ENCODE results near the gene KLF9.

The KLF9 gene

DNA sequence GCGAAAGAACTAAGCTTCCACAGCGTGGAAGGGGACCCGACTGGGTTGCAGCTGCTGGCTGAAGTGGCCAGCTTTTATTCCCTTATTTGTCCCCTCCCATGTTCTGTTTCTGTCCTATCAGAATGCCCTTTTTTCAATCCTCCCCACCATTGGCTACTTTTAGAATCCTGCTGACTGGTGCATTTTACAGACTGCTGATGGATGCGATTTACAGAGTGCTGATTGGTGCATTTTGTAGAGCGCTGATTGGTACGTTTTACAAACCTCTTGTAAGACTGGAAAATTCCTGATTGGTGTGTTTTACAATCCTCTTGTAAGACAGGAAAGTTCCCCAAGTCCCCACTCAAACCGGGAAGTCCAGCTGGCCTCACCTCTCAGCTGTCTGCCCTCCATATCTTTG is 50.7 kb downstream of the KLF9 start:
- DNase-seq (ENCODE audit: low read depth in 3 of 3), result no peak

- DNase-seq (ENCODE audit: low read depth in 3 of 3), result no peak
Observed at GRCh38 chr9:70362952-70363351, 51.5 kb downstream of the KLF9 start.

GRCh38 chr9:70355801-70356200 is 58.7 kb downstream of the KLF9 start:
- no peak for DNase-seq (ENCODE audit: low read depth in 3 of 3)

GRCh38 chr9:70352802-70353201 is 61.7 kb downstream of the KLF9 start:
- DNase-seq (ENCODE audit: low read depth in 3 of 3), result no peak

DNA sequence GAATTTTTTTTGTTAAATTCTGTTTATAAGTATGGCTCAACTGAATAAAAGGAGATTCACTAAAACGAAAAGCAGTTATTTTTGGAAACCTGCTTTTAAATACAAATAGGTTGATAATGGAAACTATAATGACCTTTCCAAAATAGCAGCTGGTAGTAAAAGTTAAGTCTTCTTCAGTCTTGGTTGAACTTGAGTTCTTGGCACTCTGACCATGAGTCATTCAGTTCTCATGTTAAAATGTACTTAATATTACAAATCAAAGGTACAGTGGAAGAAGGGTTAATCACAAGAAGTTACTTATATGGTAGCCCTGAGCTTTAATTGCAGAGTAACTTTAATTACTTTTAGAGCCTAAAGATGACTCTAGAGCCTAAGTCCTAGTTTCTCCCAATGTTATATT is 62.1 kb downstream of the KLF9 start:
- no peak for DNase-seq (ENCODE audit: low read depth in 3 of 3)

DNA sequence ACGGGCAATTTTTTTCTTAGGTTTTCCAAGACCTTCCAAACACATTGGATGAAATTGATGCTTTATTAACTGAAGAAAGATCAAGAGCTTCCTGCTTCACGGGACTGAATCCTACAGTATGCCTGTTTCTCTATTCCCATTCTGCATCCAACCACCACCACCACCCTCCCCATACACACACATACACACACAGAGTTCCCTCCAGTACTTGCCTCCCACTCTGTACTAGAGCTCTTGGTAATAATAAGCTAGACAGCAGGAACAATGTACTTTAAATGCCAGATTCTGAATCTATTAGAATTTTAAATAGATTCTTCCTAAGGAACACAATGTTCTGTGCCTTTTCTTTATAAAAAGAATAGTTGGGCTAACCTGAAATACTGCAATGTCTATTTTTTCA is 67.4 kb downstream of the KLF9 start:
- DNase-seq (ENCODE audit: low read depth in 3 of 3), result no peak

- DNase-seq (ENCODE audit: low read depth in 3 of 3), result no peak
Observed at GRCh38 chr9:70340572-70340971, 73.9 kb downstream of the KLF9 start.
